A673 (cell line): ENCODE data around the gene PIGN. TPM values are rescaled to one million over a fixed set of nuclear protein-coding genes. Genes with fewer than 3 reads are reported as not detected.

ENCODE experiments used
- BruUV-seq: library from RNA; stranded (reverse); fragments of 400-500 nt; replicated peaks from 2 replicates; lab custom pipeline; 2021; lab: Mats Ljungman, UMichigan
- CTCF ChIA-PET: fragments of 300-600 bp; sonication (Branson Sonifier 250); formaldehyde crosslinking; loops from one replicate; lab custom pipeline; 2022; ENCODE audit warnings: antibody characterized with exemption; lab: Charles Lee
- POLR2A ChIA-PET: fragments of 300-600 bp; sonication (Branson Sonifier 250); formaldehyde crosslinking; loops from one replicate; lab custom pipeline; 2022; ENCODE audit warnings: antibody characterized with exemption; ENCODE audit not compliant: low non-redundant PET; lab: Charles Lee
- DNase-seq: peaks from one replicate; pipeline ENCODE4 v3.0.0-alpha.2; 2015; ENCODE audit warnings: low spot score
- H3K27ac ChIP-seq: fragments of 200-600 bp; sonication (generic); 2 replicates; pipeline ENCODE4 v1.5.1; 2016; ENCODE audit warnings: mixed run types, low read depth, mild to moderate bottlenecking, mixed read lengths, antibody characterized with exemption, low read length; ENCODE audit not compliant: poor library complexity, severe bottlenecking
- H3K27me3 ChIP-seq: fragments of 200-600 bp; sonication (generic); replicated peaks from 2 replicates; pipeline ENCODE4 v1.6.1; 2017; ENCODE audit warnings: mixed run types, low read depth, mild to moderate bottlenecking, mixed read lengths, antibody characterized with exemption, low read length; ENCODE audit not compliant: insufficient read depth, poor library complexity
- H3K36me3 ChIP-seq: fragments of 200-600 bp; sonication (generic); 2 replicates; pipeline ENCODE4 v1.6.1; 2016; ENCODE audit warnings: mixed run types, mild to moderate bottlenecking, mixed read lengths, antibody characterized with exemption, low read length; ENCODE audit not compliant: insufficient read depth, poor library complexity, severe bottlenecking
- H3K4me1 ChIP-seq: fragments of 200-600 bp; sonication (generic); 2 replicates; pipeline ENCODE4 v1.6.1; 2017; ENCODE audit warnings: mixed run types, mild to moderate bottlenecking, mixed read lengths, antibody characterized with exemption, low read length; ENCODE audit not compliant: insufficient read depth, poor library complexity, severe bottlenecking
- H3K4me3 ChIP-seq: fragments of 200-600 bp; sonication (generic); 2 replicates; pipeline ENCODE4 v1.5.1; 2016; ENCODE audit warnings: low read depth, mixed run types, mild to moderate bottlenecking, mixed read lengths, low read length; ENCODE audit not compliant: poor library complexity, severe bottlenecking
- H3K9me3 ChIP-seq: fragments of 200-600 bp; sonication (generic); 2 replicates; pipeline ENCODE4 v1.6.1; 2016; ENCODE audit warnings: mixed run types, low read depth, mild to moderate bottlenecking, mixed read lengths, antibody characterized with exemption, low read length; ENCODE audit not compliant: poor library complexity, severe bottlenecking
- CTCF ChIP-seq: fragments of 300-800, 200-600 bp; sonication (generic); conservative IDR thresholded peaks from 2 replicates; pipeline ENCODE4 v1.5.1; 2017; ENCODE audit warnings: low read depth, mild to moderate bottlenecking, antibody characterized with exemption, low read length, moderate library complexity, mixed read lengths
- EZH2 ChIP-seq: fragments of 200-600 bp; sonication (generic); IDR thresholded peaks from 2 replicates; pipeline ENCODE4 v1.6.1; 2017; ENCODE audit warnings: borderline replicate concordance, low read depth, mild to moderate bottlenecking, mixed read lengths, antibody characterized with exemption, low read length; ENCODE audit not compliant: poor library complexity, severe bottlenecking
- intact Hi-C: fragments of 100-400 bp; cut with micrococcal nuclease; formaldehyde crosslinking; loops from one replicate; pipeline ENCODE4 v1.10.0; 2022; ENCODE audit not compliant: unreplicated experiment
- total RNA-seq: library from RNA; stranded (reverse); gene quantifications from 2 replicates; pipeline ENCODE4 v1.2.3, GENCODE V29; 2021

PIGN gene
- total RNA-seq, 1 experiment from 2014 or later, result 23.8 TPM

DNA sequence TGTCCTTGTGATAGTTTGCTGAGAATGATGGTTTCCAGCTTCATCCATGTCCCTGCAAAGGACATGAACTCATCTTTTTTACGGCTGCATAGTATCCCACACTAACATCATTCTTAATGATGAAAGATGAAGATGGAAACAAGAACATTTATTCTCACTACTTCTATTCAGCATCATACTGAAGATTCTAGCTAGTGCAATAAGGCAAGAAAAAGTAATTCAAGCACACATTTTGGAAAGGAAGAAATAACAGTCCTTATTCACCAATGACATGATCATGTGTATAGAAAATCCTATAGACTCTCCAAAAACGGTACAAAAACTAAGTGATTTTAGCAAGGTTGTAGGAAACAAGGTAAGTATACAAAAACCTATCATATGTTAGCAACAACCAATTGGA lies 37.4 kb upstream of the PIGN start:
- H3K27ac ChIP-seq, result no peak overlapping the region
- H3K9me3 ChIP-seq, result peaks cover 8% of the 10 kb centered on the region
- no peak for DNase-seq
- CTCF ChIA-PET, result no interaction called here
- no peaks in the 10 kb centered on the region for H3K27me3 ChIP-seq
- H3K36me3 ChIP-seq, result peaks cover 32% of the 10 kb centered on the region
- POLR2A ChIA-PET, result no interaction called here
- no peak overlapping the region for H3K4me3 ChIP-seq
- intact Hi-C loops, result no loop called here
- no TSS peak for BruUV-seq
- TF ChIP-seq EZH2 (no peak), CTCF (no peak)
- no peaks in the 10 kb centered on the region for H3K4me1 ChIP-seq

- DNase-seq, result no peak
- Histone ChIP-seq H3K9me3 (no peaks in the 10 kb centered on the region), H3K36me3 (peaks cover 4% of the 10 kb centered on the region), H3K4me3 (no peak overlapping the region), H3K27me3 (no peaks in the 10 kb centered on the region), H3K27ac (no peak overlapping the region), H3K4me1 (no peaks in the 10 kb centered on the region)
- no TSS peak for BruUV-seq
- POLR2A ChIA-PET, result no interaction called here
- CTCF ChIA-PET, result no interaction called here
- no peak for TF ChIP-seq CTCF
- TF ChIP-seq EZH2, result no peak
- intact Hi-C loops, result no loop called here
Observed at GRCh38 chr18:62214790-62215189, 27.9 kb upstream of the PIGN start.

GRCh38 chr18:62211325-62211828 lies 24.5 kb upstream of the PIGN start:
- H3K27me3 ChIP-seq, result no peaks in the 10 kb centered on the region
- no TSS peak for BruUV-seq
- ChIA-PET POLR2A (no interaction called here), CTCF (no interaction called here)
- TF ChIP-seq EZH2 (no peak), CTCF (no peak)
- no peaks in the 10 kb centered on the region for H3K9me3 ChIP-seq
- H3K4me1 ChIP-seq, result no peaks in the 10 kb centered on the region
- no peak overlapping the region for H3K27ac ChIP-seq
- intact Hi-C loops, result no loop called here
- no peak for DNase-seq
- H3K4me3 ChIP-seq, result no peak overlapping the region
- H3K36me3 ChIP-seq, result peaks cover 4% of the 10 kb centered on the region
